Activated CD8-positive, alpha-beta memory T cell treated with anti-CD3 and anti-CD28 coated beads for 1 hour (primary cell): Measurements from ENCODE around the gene FYCO1.
A peak's percentile ranks its signal among the peaks of the same experiment; 100 is the strongest.

ENCODE experiments used
- DNase-seq, 2 donors: peaks; one replicate each; pipeline ENCODE4 v3.0.0-alpha.2; 2020; ENCODE audit warnings: low read depth in 1 of 2; ENCODE audit errors: extremely low read depth in 1 of 2

The FYCO1 gene

GRCh38 chr3:45890405-45890804 is 105.2 kb downstream of the FYCO1 start:
- no peak for DNase-seq

- no peak for DNase-seq
Measured at GRCh38 chr3:45889337-45889736, 106.3 kb downstream of the FYCO1 start.

- no peak for DNase-seq
Measured at GRCh38 chr3:45887759-45888511, 107.7 kb downstream of the FYCO1 start.

GRCh38 chr3:45887285-45887684 is 108.3 kb downstream of the FYCO1 start:
- DNase-seq, result no peak

- no peak for DNase-seq
Measured at GRCh38 chr3:45885979-45886705, 109.5 kb downstream of the FYCO1 start, which contains the start of gene CCR9. Gene CCR9, plus strand, starts transcription at chr3:45886543. Its CDS starts 8,391 bp downstream, at chr3:45894934.

- DNase-seq, result no peak
Measured at GRCh38 chr3:45884368-45885201, 111.0 kb downstream of the FYCO1 start.

GRCh38 chr3:45881078-45882022 is 114.3 kb downstream of the FYCO1 start:
- DNase-seq, result no peak

GRCh38 chr3:45880725-45881077 is 114.9 kb downstream of the FYCO1 start:
- DNase-seq, result no peak

- no peak for DNase-seq
Measured at GRCh38 chr3:45878124-45878523, 117.5 kb downstream of the FYCO1 start.

GRCh38 chr3:45874677-45875346 is 120.8 kb downstream of the FYCO1 start:
- no peak for DNase-seq

GRCh38 chr3:45873638-45874037 is 122.0 kb downstream of the FYCO1 start:
- no peak for DNase-seq

GRCh38 chr3:45873036-45873435 is 122.6 kb downstream of the FYCO1 start:
- DNase-seq, result no peak

GRCh38 chr3:45872569-45872968 is 123.1 kb downstream of the FYCO1 start:
- DNase-seq, result no peak

- DNase-seq, result no peak
Measured at GRCh38 chr3:45871780-45872179, 123.8 kb downstream of the FYCO1 start.

GRCh38 chr3:45870099-45870498 is 125.5 kb downstream of the FYCO1 start:
- DNase-seq, result peak; percentile 37 to 54

- no peak for DNase-seq
Measured at GRCh38 chr3:45869638-45870037, 126.0 kb downstream of the FYCO1 start.

GRCh38 chr3:45868650-45869049 is 127.0 kb downstream of the FYCO1 start:
- no peak for DNase-seq

- DNase-seq, result no peak
Measured at GRCh38 chr3:45868213-45868612, 127.4 kb downstream of the FYCO1 start.
